HG03108 (cell line): ENCODE results near the gene SPOCD1.

Experiments used
- ATAC-seq: cut with Tn5 transposase; IDR thresholded peaks from one replicate; pipeline ENCODE4 v1.9.1; 2021; ENCODE audit warnings: moderate library complexity; ENCODE audit not compliant: unreplicated experiment

SPOCD1 gene

GRCh38 chr1:31773861-31774260 is 42.0 kb downstream of the SPOCD1 start:
- ATAC-seq, result no peak

DNA sequence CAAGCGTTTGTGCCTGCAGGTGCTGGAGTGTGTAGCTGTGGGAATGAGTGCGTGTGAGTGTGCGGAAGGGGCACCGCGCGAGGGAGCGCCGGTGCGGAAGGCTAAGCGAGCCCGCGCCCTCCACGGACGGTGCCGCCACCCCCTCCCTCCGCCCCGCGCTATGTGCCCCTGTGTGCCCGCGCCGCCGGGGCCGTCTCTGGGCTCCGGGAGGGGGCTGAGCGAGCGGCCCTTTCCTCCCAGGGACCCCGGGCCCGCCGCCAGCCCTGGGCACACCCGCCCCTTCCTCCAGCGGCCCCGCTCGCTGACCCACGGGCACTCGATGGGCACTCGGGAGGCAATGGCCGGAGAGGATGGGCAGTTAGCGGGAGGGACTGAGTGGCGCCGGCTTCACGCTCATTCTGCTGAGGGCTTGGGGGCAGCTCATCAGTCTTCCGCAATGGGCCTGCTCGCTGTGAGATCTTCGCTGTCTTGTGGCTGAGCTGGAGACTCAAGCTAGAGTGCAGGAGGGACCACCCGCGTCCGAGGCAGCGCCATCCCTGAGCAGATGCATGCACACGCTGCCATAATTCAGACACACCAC is 43.1 kb downstream of the SPOCD1 start:
- ATAC-seq, result no peak

GRCh38 chr1:31771891-31772668 is 43.7 kb downstream of the SPOCD1 start:
- ATAC-seq, result no peak

DNA sequence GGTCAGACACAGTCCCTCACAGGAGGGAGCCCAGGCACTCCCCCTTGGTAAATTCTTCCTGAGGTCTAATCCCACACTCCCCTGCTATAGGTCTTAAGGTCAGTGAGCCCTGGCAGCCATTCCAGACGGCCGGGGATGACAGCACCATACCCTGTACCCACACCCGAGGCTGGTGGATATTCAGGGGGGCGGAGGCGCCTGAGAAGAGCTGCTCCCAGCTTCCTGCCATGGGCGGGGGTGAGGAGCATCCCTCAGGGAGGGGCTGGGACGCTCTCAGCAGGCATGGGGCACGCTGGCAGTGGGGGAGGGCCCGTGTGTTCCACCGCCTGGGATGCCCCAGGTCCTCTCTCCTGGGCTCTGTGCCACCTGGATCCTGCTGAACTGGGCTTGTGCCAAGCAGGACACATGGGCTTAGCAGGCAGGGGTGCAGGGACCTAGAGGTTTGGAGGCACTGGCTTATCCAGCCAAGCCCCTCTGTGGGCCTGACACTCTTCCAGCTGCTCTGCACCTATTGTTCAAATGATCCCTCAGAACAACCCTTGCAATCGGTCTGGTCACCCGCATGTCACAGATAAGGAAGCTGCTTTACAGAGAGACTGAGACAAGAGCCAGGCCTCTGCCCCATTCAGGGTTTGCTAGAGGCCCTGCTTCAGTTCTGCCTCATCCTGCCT is 46.0 kb downstream of the SPOCD1 start:
- no peak for ATAC-seq

DNA sequence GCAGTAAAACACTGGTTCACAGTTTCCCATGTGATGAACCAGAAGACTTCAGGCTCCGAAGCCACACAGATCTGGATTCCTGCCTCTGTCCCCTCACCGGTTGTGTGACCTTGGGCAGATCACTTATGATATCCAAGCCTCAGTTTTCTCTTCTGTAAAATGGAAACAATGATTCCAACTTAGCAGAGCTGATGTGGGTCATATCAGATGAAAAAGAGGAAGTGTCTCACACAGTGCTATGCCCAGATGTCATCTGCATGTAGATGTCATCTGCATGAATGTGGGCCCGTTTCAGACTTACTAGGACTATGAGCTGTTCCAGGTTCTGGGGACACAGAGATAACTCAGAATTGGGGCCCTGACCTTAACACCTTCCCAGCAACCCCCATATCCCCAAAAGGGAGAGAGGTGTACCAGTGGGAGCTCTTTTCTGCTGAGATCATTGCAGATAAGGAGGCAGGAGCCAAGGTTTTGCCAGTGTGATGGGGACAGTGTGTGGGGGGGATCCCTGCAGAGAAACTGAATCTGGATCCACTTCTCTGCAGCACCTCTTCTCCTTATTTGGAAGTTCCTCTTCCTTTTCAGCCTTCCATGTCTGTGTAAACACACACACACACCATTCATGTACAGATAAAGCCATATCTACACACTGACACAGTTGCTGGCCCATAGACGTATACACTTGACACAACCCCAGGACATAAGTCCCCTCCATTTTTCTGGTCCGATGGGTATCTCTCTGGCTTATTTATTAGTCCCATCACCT is 46.7 kb downstream of the SPOCD1 start:
- no peak for ATAC-seq

DNA sequence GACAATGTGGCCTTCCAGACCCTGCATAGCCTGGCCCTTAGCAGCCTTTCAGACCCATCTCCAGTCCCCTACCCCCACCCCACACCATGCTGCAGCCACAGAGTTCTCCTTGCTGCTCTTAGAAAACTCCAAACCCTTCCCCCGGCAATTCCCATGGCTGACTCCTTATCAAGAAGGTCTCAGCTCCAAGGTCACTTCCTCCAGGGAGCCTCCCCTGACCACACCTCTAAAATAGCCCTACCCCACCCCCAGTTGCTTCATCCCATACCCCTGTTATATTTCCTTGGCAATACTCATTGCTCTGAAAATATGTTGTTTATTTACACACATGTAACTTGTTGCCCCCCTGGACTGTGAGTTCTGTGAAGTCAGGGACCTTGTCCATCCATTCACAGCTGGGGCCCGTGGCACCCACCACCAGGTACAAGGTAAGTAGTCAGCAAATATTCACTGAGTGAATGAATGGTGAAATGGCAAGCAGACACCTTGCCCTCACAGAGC is 47.4 kb downstream of the SPOCD1 start:
- no peak for ATAC-seq

- ATAC-seq, result no peak
Measured at GRCh38 chr1:31767225-31767624, 48.6 kb downstream of the SPOCD1 start.

DNA sequence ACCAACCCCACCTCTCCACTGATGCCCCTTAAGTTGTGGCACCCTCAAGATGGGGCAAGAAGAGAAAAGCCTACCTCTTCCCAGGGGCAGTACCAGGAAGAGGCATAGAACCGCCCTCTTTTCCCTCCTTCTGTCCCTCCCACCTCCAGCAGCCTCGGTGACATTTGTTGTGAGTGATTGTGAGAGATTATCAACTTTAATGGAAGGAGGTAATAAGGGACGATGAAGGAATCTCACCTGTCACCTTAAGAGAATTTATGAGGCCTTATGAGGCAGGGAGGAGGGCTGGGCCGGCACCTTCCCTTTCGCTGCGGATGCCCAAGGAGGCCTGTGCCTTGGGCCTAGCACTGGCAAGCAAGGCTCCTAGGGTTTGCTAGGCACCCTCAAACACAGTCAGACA is 50.3 kb downstream of the SPOCD1 start:
- ATAC-seq, result no peak

DNA sequence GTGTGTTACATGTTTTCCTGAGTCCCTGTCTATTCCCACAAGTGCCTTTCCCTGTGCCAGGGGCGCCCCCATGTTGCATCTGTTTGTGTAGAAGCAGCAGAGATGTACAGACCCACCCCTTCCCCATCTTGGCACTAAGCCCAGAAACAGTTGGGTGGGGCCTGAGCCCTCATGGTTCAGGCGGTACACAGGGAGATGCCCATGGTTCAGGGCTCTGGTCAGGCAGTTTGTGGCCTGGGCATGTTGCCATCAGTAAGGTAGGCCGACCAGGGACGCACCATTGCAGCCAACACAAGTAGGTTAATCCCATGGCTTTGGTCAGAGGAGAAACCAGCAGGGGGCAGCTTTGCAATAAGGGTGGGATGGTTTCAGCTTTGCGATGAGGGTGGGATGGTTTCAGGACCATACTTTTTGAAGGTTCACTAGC is 50.8 kb downstream of the SPOCD1 start:
- ATAC-seq, result no peak

DNA sequence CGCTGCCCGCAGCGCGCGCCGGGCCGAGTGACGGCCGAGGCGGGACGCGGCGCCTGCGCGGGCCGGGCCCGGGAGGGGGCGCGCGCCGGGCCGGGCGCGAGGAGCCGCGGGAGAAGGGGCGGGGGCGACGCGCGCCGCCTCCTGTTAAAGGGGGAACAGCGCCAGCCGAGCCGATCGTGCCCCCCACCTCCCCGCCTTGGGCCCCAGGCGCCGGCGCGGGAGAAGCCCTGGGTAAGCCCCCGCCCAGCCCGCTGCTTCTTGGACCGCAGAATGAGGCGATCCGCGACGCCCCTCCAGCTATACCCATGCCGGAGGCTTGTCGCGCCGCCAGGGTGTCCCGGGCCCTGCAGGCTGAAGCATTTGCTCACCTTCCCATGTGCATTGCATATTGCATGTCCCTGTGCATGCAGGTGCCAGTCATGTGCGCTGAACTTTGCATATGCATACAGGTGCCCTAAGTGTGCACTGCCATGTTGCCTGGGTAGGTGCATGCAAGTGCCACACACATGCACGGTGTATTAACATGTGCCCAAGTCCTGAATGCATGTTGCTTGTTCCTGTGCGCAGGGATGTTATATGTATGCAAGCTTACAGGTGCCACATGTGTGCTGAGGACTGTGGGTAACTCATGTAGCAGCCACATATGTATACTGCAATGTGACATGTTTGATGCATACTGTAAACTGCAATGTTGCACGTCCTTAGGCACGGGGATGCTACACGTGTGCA is 51.3 kb downstream of the SPOCD1 start, which contains the start of gene ADGRB2:
Gene ADGRB2, minus strand, starts transcription at position 29 of the 729 bp plus-strand sequence. CDS start 7,119 bp downstream, outside the sequence.
- ATAC-seq, result no peak

DNA sequence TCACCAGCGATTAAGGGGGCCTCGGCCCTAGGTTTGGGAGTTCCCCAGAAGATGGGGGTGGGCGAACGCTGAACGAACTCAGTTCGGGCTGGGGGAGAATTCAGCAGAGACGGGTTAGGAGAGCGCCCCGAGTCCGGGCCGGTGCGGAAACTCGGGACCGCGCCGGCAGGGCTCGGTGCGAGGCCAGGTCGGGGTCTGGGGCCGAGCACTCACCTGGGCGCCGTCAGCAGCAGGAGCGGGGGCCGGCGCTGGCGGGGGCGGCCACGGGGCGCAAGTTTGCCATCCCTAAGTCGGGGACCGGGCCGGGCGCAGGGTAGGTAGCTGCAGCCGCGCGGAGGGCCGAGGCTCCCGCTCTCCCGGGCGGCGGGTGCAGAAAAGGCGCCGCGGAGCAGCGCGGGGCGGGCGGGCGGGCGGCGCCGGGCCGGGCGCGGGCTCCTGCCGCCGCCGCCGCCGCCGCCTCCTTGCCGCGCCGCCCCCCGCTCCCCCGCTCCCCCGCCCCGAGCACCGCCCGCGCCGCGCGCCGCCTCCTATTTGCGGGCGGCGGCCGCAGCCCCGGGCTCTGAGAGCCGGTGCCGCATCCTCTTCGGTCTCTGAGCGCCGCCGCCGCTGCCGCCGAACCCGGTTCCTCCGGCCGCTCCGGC is 52.0 kb downstream of the SPOCD1 start:
- ATAC-seq, result no peak

- ATAC-seq, result no peak
Measured at GRCh38 chr1:31762726-31763670, 52.8 kb downstream of the SPOCD1 start.

DNA sequence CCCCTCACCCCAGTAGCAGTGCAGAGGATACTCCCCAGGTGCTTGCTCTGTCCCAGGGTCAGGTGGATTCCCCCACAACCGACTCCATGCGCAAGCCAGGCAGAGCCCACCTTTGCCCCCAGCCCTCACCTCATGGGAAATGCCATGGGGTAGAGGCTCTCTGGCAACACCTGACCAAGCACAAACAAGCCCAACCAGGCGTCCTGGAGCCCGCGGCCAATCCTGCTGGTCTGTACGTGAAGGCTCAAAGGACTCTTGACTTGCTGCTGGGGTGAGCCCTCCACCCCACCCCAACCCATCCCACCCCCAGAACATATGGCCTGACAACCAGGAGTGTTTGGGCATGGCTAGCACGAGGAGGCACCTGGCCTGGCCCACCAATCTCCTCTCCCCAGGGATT is 53.5 kb downstream of the SPOCD1 start:
- no peak for ATAC-seq

GRCh38 chr1:31761883-31762282 is 53.9 kb downstream of the SPOCD1 start:
- ATAC-seq, result no peak

- no peak for ATAC-seq
Measured at GRCh38 chr1:31760471-31761470, 55.1 kb downstream of the SPOCD1 start.

- ATAC-seq, result no peak
Measured at GRCh38 chr1:31759298-31760023, 56.4 kb downstream of the SPOCD1 start.

GRCh38 chr1:31758823-31759222 is 57.0 kb downstream of the SPOCD1 start:
- no peak for ATAC-seq
